Stimulated activated CD8-positive, alpha-beta memory T cell treated with anti-CD3 and anti-CD28 coated beads, Interleukin-7, amount 100 ng/mL, for 1 hour (primary cell): Measurements from ENCODE around the gene GJB6.

Experiments
- DNase-seq, 2 donors: peaks; one replicate each; pipeline ENCODE4 v3.0.0-alpha.2; 2020; ENCODE audit warnings: low read depth in 2 of 2

GJB6 gene

GRCh38 chr13:20227730-20228129 is 4.4 kb downstream of the GJB6 start:
- no peak for DNase-seq

GRCh38 chr13:20227288-20227687 is 4.8 kb downstream of the GJB6 start:
- DNase-seq, result no peak

- DNase-seq, result no peak
These were observed 9.6 kb downstream of the GJB6 start for GRCh38 chr13:20222553-20222952.

- no peak for DNase-seq
These were observed 10.3 kb downstream of the GJB6 start for GRCh38 chr13:20221772-20222171.

- no peak for DNase-seq
These were observed 12.5 kb downstream of the GJB6 start for GRCh38 chr13:20219577-20219976.

GRCh38 chr13:20217168-20217567 is 15.0 kb downstream of the GJB6 start:
- no peak for DNase-seq

GRCh38 chr13:20209948-20210347 is 22.2 kb downstream of the GJB6 start:
- DNase-seq, result no peak

GRCh38 chr13:20206698-20207235 is 25.4 kb downstream of the GJB6 start:
- DNase-seq, result no peak

GRCh38 chr13:20206065-20206697 is 25.9 kb downstream of the GJB6 start:
- DNase-seq, result no peak

- no peak for DNase-seq
These were observed 33.3 kb downstream of the GJB6 start for GRCh38 chr13:20198781-20199180.

GRCh38 chr13:20197361-20197834 is 34.7 kb downstream of the GJB6 start:
- no peak for DNase-seq

- no peak for DNase-seq
These were observed 36.3 kb downstream of the GJB6 start for GRCh38 chr13:20195801-20196200.

GRCh38 chr13:20193907-20194631 is 38.0 kb downstream of the GJB6 start:
- DNase-seq, result no peak

GRCh38 chr13:20193162-20193906 is 38.8 kb downstream of the GJB6 start:
- DNase-seq, result no peak

- DNase-seq, result no peak
These were observed 39.3 kb downstream of the GJB6 start, which contains the start of gene GJB2 for GRCh38 chr13:20192836-20193161. Gene GJB2 (minus strand): TSS chr13:20192938. CDS start chr13:20189581, 3,357 bp downstream.

- no peak for DNase-seq
These were observed 39.8 kb downstream of the GJB6 start for GRCh38 chr13:20192158-20192835.

- no peak for DNase-seq
These were observed 40.6 kb downstream of the GJB6 start for GRCh38 chr13:20191311-20192157.

GRCh38 chr13:20190481-20191310 is 41.4 kb downstream of the GJB6 start:
- DNase-seq, result no peak

GRCh38 chr13:20190076-20190475 is 42.0 kb downstream of the GJB6 start:
- DNase-seq, result no peak
